HEK293T (cell line): ENCODE measurements around the gene RNASE2.

Experiments used
- ARNT ChIP-seq: fragments of 450-650 bp; IDR thresholded peaks from 2 replicates; pipeline ENCODE4 v1.6.1; 2017; ENCODE audit warnings: mild to moderate bottlenecking
- BHLHE40 ChIP-seq: fragments of 450-650 bp; IDR thresholded peaks from 2 replicates; pipeline ENCODE4 v1.6.1; 2016; ENCODE audit warnings: mild to moderate bottlenecking, moderate library complexity, borderline replicate concordance
- ELF4 ChIP-seq: fragments of 450-650 bp; IDR thresholded peaks from 2 replicates; pipeline ENCODE4 v1.6.1; 2017; ENCODE audit warnings: antibody characterized with exemption
- FOXA1 ChIP-seq: fragments of 450-650 bp; IDR thresholded peaks from 2 replicates; pipeline ENCODE4 v1.6.1; 2016; ENCODE audit warnings: mild to moderate bottlenecking
- FOXK2 ChIP-seq: fragments of 450-650 bp; IDR thresholded peaks from 2 replicates; pipeline ENCODE4 v1.6.1; 2016; ENCODE audit warnings: mild to moderate bottlenecking
- FOXM1 ChIP-seq: fragments of 450-650 bp; IDR thresholded peaks from 2 replicates; pipeline ENCODE4 v1.6.1; 2017; ENCODE audit warnings: mild to moderate bottlenecking, borderline replicate concordance
- HDGF ChIP-seq: fragments of 450-650 bp; IDR thresholded peaks from 2 replicates; pipeline ENCODE4 v1.6.1; 2017; ENCODE audit warnings: antibody characterized with exemption, borderline replicate concordance
- L3MBTL2 ChIP-seq: fragments of 450-650 bp; conservative IDR thresholded peaks from 2 replicates; pipeline ENCODE4 v1.6.1; 2016; ENCODE audit warnings: mild to moderate bottlenecking
- NFRKB ChIP-seq: fragments of 450-650 bp; IDR thresholded peaks from 2 replicates; pipeline ENCODE4 v1.6.1; 2016; ENCODE audit warnings: mild to moderate bottlenecking, moderate library complexity
- SP1 ChIP-seq: fragments of 450-650 bp; IDR thresholded peaks from 2 replicates; pipeline ENCODE4 v1.6.1; 2017
- SUZ12 ChIP-seq: fragments of 450-650 bp; IDR thresholded peaks from 2 replicates; pipeline ENCODE4 v1.6.1; 2016; ENCODE audit warnings: mild to moderate bottlenecking
- TARDBP ChIP-seq: fragments of 450-650 bp; IDR thresholded peaks from 2 replicates; pipeline ENCODE4 v1.6.1; 2016
- ZNF384 ChIP-seq: fragments of 450-650 bp; IDR thresholded peaks from 2 replicates; pipeline ENCODE4 v1.6.1; 2016
- TF ChIP-seq, protein P1 (sequence below): fragments of 450-650 bp; IDR thresholded peaks from 2 replicates; pipeline ENCODE4 v1.6.1; 2016

DNA sequence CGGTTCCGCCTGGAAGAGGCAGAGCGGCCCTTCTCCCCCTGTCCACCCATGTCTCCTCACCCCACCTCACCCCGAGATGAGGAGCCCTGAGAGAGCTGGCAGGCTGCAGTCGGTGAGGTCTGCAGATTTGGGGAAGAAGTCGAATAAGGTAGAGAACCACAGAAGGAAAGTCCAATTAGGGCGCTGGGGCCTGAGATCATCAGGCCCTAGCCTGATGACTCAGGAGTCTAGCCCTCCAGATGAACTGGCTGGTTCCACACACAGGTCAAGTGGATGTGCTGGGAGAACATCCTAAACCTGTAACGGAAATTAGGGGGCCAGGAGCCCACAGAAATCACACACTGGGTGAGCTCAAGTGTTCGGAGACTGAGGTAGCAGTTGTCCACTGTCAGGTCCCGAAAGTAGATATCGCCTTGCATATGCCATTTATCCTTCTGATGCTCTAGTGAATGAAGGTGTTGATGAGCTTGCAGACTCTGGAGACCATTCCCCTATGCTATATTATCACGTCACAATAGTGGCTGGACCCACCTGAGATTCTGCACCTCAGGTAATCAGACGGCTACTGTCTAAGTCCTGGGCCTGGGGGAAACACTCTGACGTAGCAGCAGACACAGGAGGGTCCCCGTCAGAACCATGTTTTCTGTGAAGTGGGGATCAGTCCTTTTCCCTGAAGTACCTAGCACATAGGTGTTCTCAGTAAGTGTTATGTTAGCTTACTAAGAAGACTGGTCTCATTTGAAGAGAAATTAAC is 33.6 kb downstream of the RNASE2 start:
- TF ChIP-seq FOXM1 (no peak), FOXA1 (no peak), ARNT (no peak), NFRKB (no peak), SUZ12 (no peak), BHLHE40 (no peak), TARDBP (no peak), HDGF (no peak), SP1 (no peak), ZNF384 (no peak), L3MBTL2 (no peak), FOXK2 (no peak), ELF4 (no peak)
- TF ChIP-seq, protein P1, sequence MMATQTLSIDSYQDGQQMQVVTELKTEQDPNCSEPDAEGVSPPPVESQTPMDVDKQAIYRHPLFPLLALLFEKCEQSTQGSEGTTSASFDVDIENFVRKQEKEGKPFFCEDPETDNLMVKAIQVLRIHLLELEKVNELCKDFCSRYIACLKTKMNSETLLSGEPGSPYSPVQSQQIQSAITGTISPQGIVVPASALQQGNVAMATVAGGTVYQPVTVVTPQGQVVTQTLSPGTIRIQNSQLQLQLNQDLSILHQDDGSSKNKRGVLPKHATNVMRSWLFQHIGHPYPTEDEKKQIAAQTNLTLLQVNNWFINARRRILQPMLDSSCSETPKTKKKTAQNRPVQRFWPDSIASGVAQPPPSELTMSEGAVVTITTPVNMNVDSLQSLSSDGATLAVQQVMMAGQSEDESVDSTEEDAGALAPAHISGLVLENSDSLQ: no peak
